ENCODE data around the gene MS4A6A. TPM values are rescaled to one million over a fixed set of nuclear protein-coding genes. Genes with fewer than 3 reads are reported as not detected.

The MS4A6A gene, protein sequence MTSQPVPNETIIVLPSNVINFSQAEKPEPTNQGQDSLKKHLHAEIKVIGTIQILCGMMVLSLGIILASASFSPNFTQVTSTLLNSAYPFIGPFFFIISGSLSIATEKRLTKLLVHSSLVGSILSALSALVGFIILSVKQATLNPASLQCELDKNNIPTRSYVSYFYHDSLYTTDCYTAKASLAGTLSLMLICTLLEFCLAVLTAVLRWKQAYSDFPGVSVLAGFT
- total RNA-seq (100 to 1,000 TPM in 1 of 2 donors, 10 to 100 TPM in 1; 76.9 to 214 TPM), polyA plus RNA-seq (100 to 1,000 TPM in 1 of 2 donors, 10 to 100 TPM in 1; 22.5 to 130 TPM)
- long read RNA-seq, donor 1, transcript MS4A6A-208 (6 exons, 1,806 nt) = major isoform, 54 of 106 reads
- long read RNA-seq, donor 1, partial matches to known transcripts = 30 of 106 reads
- long read RNA-seq, donor 1, other reads (novel, unspliced or antisense) = 16 of 106 reads
- long read RNA-seq, donor 2, transcript MS4A6A-208 (6 exons, 1,806 nt) = major isoform, 13 of 48 reads
- long read RNA-seq, donor 2, partial matches to known transcripts = 20 of 48 reads
- long read RNA-seq, donor 2, other reads (novel, unspliced or antisense) = 12 of 48 reads

DNA sequence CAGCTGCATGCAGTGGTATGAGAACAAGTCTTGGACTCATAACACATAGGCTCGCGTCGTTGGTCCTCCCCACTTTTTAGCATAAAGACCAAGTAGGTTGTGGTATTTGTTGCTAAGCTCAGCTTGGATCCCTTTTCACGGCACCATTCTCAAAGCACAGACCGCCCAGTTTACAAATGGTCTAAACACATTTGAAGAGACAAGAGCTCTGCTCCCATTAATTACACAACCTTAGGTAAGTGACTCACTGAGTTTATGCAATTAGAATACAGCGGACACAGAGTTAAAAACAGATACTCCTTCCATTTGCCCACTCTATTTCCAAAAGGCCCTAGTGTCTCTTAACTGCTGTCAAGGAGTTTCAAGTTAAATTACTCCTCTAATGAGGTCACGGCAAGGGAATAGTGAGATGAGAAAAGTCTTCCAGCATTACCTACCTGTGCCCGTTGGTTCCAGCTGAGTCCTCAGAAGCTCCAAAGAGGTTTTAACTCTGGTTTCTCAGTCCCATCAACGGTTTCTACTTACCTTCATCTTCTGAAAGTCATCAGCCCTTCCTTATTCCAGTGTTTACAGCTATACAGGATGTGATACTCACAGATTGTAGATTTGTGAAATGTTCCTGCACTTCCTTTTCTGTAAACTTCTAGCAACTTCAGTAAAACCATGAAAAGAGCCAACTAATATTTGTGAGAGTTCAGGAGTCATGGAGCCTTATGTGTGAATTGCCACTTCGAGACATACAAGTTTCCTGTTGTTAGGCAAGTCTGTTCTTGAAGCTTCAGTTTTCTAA is at the start of gene MS4A6A:
Gene MS4A6A, minus strand, starts transcription at position 543 of the 790 bp plus-strand sequence. CDS start 1,356 bp downstream, outside the sequence.
- Histone ChIP-seq H3K9me3 (ENCODE audit: control insufficient read depth, low read length) (no peaks in the 10 kb centered on the region), H3K36me3 (ENCODE audit: control insufficient read depth in 1 of 2, insufficient read depth in 2 of 2, low read length in 1 of 2) (no peaks in the 10 kb centered on the region), H3K4me1 (ENCODE audit: control insufficient read depth in 1 of 2, insufficient read depth in 2 of 2, low read length in 2 of 2) (no peaks in the 10 kb centered on the region), H3K4me3 (ENCODE audit: low read length in 2 of 2) (no peak within 1 kb of the TSS), H3K27ac (ENCODE audit: low read depth in 1 of 2, low read length in 2 of 2) (no peak within 1 kb of the TSS), H3K27me3 (ENCODE audit: control insufficient read depth in 1 of 2, insufficient read depth in 2 of 2, low read length in 1 of 2) (no peaks in the 10 kb centered on the region)
- intact Hi-C loops (cut with DNase I) = no loop called here
- ATAC-seq (ENCODE audit: low FRiP score) = no peak
- WGBS, 2 donors = 74% methylated on average over 10 of the region's 10 CpGs
- no peak for DNase-seq

DNA sequence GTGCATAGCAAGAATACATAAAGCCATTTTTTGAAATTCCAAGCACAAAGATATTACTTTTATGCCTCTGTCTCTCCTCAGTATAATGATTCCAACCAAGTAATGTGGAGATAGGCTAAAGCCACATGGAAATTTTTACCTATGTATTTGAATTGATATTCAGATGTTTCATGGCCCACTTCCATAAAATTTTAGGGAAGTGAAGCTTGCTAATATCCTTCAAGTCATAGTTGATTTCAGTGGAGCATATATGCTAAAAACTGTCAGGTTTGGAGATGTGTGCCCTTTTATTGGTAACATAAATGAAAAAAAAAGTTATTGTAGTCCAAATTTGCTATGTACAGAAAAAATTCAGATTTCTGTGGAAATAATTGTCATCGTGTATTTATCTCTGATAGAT is 47.8 kb upstream of the MS4A6A start:
- intact Hi-C loops (cut with DNase I) = loop anchor here in 1 of 2 donors (10.0 kb wide), 1 partner anchor 186 kb away; the partner anchor contains the start of gene OOSP2
- WGBS, 2 donors = 67 to 74% methylated on average over 1 of the region's 1 CpG
- Histone ChIP-seq H3K36me3 (ENCODE audit: control insufficient read depth in 1 of 2, insufficient read depth in 2 of 2, low read length in 1 of 2) (no peaks in the 10 kb centered on the region), H3K4me3 (ENCODE audit: low read length in 2 of 2) (no peak overlapping the region), H3K27me3 (ENCODE audit: control insufficient read depth in 1 of 2, insufficient read depth in 2 of 2, low read length in 1 of 2) (no peaks in the 10 kb centered on the region), H3K4me1 (ENCODE audit: control insufficient read depth in 1 of 2, insufficient read depth in 2 of 2, low read length in 2 of 2) (no peaks in the 10 kb centered on the region), H3K27ac (ENCODE audit: low read depth in 1 of 2, low read length in 2 of 2) (no peak overlapping the region), H3K9me3 (ENCODE audit: control insufficient read depth, low read length) (no peaks in the 10 kb centered on the region)
- DNase-seq (no peak), ATAC-seq (ENCODE audit: low FRiP score) (no peak)

DNA sequence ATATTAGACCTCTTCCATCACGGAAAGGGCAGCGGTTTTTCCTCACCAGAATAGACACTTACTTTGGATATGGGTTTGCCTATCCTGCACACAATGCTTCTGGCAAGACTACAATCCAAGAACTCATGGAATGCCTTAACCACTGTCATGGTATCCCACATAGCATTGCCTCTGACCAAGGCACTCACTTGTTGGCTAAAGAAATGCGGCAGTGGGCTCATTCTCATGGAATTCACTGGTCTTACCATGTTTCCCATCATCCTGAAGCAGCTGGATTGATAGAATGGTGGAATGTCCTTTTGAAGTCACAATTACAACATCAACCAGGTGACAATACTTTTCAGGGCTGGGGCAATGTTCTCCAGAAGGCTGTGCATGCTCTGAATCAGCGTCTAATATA is 39.3 kb upstream of the MS4A6A start:
- DNase-seq (no peak), ATAC-seq (ENCODE audit: low FRiP score) (no peak)
- Histone ChIP-seq H3K4me1 (ENCODE audit: control insufficient read depth in 1 of 2, insufficient read depth in 2 of 2, low read length in 2 of 2) (no peaks in the 10 kb centered on the region), H3K4me3 (ENCODE audit: low read length in 2 of 2) (no peak overlapping the region), H3K27me3 (ENCODE audit: control insufficient read depth in 1 of 2, insufficient read depth in 2 of 2, low read length in 1 of 2) (no peaks in the 10 kb centered on the region), H3K9me3 (ENCODE audit: control insufficient read depth, low read length) (peaks cover 3% of the 10 kb centered on the region), H3K27ac (ENCODE audit: low read depth in 1 of 2, low read length in 2 of 2) (no peak overlapping the region), H3K36me3 (ENCODE audit: control insufficient read depth in 1 of 2, insufficient read depth in 2 of 2, low read length in 1 of 2) (no peaks in the 10 kb centered on the region)
- WGBS, 2 donors = 87 to 88% methylated on average over 4 of the region's 4 CpGs
- intact Hi-C loops (cut with DNase I) = no loop called here

DNA sequence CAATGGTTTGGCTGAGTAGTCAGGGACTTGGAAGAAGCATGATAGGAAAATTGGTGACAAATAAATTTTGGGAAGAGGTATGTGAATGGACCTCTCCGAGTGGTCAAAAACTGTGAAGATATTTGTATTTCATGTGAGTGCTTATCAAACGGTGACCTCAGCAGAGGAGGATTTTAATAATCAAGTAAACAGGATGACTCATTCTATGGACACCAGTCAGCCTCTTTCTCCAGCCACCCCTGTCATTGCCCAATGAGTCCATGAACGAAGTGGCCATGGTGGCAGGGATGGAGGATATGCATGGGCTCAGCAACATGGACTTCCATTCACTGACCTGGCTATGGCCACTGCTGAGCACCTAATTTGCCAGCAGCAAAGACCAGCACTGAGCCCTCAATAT is 38.8 kb upstream of the MS4A6A start:
- 59 to 77% methylated on average over 3 of the region's 3 CpGs for WGBS, 2 donors

DNA sequence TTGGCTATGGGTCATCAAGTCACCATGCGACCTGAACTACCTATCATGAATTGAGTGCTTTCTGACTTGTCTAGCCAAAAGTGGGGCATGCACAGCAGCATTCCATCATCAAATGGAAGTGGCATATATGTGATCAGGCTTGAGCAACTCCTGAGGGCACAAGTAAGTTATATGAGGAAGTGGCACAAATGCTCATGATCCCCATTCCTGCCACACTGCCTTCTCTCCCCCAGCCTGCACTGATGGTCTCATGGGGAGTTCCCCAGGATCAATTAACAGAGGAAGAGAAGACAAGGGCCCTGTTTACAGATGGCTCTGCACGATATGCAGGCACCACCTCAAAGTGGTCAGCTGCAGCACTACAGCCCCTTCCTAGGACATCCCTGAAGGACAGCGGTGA is 38.3 kb upstream of the MS4A6A start:
- ATAC-seq (ENCODE audit: low FRiP score) = no peak
- H3K36me3 ChIP-seq (ENCODE audit: control insufficient read depth in 1 of 2, insufficient read depth in 2 of 2, low read length in 1 of 2) = no peaks in the 10 kb centered on the region
- DNase-seq = no peak
- intact Hi-C loops (cut with DNase I) = no loop called here
- H3K4me3 ChIP-seq (ENCODE audit: low read length in 2 of 2) = no peak overlapping the region
- H3K4me1 ChIP-seq (ENCODE audit: control insufficient read depth in 1 of 2, insufficient read depth in 2 of 2, low read length in 2 of 2) = no peaks in the 10 kb centered on the region
- H3K9me3 ChIP-seq (ENCODE audit: control insufficient read depth, low read length) = peaks cover 3% of the 10 kb centered on the region
- no peak overlapping the region for H3K27ac ChIP-seq (ENCODE audit: low read depth in 1 of 2, low read length in 2 of 2)
- WGBS, 2 donors = 84 to 87% methylated on average over 3 of the region's 3 CpGs
- no peaks in the 10 kb centered on the region for H3K27me3 ChIP-seq (ENCODE audit: control insufficient read depth in 1 of 2, insufficient read depth in 2 of 2, low read length in 1 of 2)

More for the DNA sequence above, 38.8 kb upstream of the MS4A6A start:
- Histone ChIP-seq H3K9me3 (ENCODE audit: control insufficient read depth, low read length) (peaks cover 3% of the 10 kb centered on the region), H3K36me3 (ENCODE audit: control insufficient read depth in 1 of 2, insufficient read depth in 2 of 2, low read length in 1 of 2) (no peaks in the 10 kb centered on the region), H3K4me1 (ENCODE audit: control insufficient read depth in 1 of 2, insufficient read depth in 2 of 2, low read length in 2 of 2) (no peaks in the 10 kb centered on the region), H3K27me3 (ENCODE audit: control insufficient read depth in 1 of 2, insufficient read depth in 2 of 2, low read length in 1 of 2) (no peaks in the 10 kb centered on the region), H3K4me3 (ENCODE audit: low read length in 2 of 2) (no peak overlapping the region), H3K27ac (ENCODE audit: low read depth in 1 of 2, low read length in 2 of 2) (no peak overlapping the region)
- intact Hi-C loops (cut with DNase I) = no loop called here
- no peak for DNase-seq
- ATAC-seq (ENCODE audit: low FRiP score) = no peak

DNA sequence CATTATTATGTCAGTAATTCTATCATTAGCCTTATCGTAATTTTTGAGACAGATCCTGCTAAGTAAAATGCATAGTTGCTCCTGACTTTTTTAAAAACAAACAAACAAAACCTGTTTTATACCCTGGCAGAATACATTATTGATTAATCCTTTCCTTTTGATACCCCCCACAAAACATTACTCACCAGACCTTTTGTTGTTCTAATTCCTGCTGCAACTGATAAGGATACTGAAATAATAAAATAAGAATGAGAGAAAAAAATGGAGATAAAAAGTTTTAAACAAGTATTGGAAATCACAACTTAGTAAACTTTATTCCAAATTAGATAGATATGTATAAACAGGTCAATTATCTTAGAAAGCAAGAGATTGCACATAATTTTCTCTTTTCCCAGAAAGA is 31.5 kb upstream of the MS4A6A start:
- H3K4me1 ChIP-seq (ENCODE audit: control insufficient read depth in 1 of 2, insufficient read depth in 2 of 2, low read length in 2 of 2) = no peaks in the 10 kb centered on the region
- no peaks in the 10 kb centered on the region for H3K27me3 ChIP-seq (ENCODE audit: control insufficient read depth in 1 of 2, insufficient read depth in 2 of 2, low read length in 1 of 2)
- intact Hi-C loops (cut with DNase I) = no loop called here
- H3K9me3 ChIP-seq (ENCODE audit: control insufficient read depth, low read length) = no peaks in the 10 kb centered on the region
- H3K27ac ChIP-seq (ENCODE audit: low read depth in 1 of 2, low read length in 2 of 2) = no peak overlapping the region
- no peak overlapping the region for H3K4me3 ChIP-seq (ENCODE audit: low read length in 2 of 2)
- WGBS, 2 donors = 80 to 85% methylated on average over 1 of the region's 1 CpG
- no peak for DNase-seq
- H3K36me3 ChIP-seq (ENCODE audit: control insufficient read depth in 1 of 2, insufficient read depth in 2 of 2, low read length in 1 of 2) = no peaks in the 10 kb centered on the region
- ATAC-seq (ENCODE audit: low FRiP score) = no peak

DNA sequence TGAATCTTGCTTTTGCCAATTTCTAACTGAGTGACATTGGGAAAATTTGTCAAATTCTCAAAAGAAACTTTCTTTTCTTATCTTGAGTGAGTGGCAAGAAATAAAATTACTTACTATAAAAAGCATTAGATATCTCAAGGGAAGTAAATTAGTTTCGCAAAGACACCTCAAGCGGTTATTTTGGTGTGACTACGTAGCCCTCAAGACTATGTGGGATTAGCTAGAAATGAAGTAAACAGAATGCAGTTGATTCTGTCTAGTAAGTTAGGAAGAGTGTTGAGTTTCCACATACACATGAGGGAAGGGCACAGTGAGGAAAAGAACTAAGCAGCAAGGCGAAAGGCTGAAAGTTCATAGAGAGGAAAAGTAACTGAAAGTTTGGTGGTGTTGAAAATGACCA is 28.3 kb upstream of the MS4A6A start:
- H3K27ac ChIP-seq (ENCODE audit: low read depth in 1 of 2, low read length in 2 of 2) = no peak overlapping the region
- DNase-seq (no peak), ATAC-seq (ENCODE audit: low FRiP score) (no peak)
- H3K9me3 ChIP-seq (ENCODE audit: control insufficient read depth, low read length) = no peaks in the 10 kb centered on the region
- 34% methylated on average over 4 of the region's 4 CpGs for WGBS, 2 donors
- no peaks in the 10 kb centered on the region for H3K4me1 ChIP-seq (ENCODE audit: control insufficient read depth in 1 of 2, insufficient read depth in 2 of 2, low read length in 2 of 2)
- no peaks in the 10 kb centered on the region for H3K27me3 ChIP-seq (ENCODE audit: control insufficient read depth in 1 of 2, insufficient read depth in 2 of 2, low read length in 1 of 2)
- intact Hi-C loops (cut with DNase I) = no loop called here
- no peaks in the 10 kb centered on the region for H3K36me3 ChIP-seq (ENCODE audit: control insufficient read depth in 1 of 2, insufficient read depth in 2 of 2, low read length in 1 of 2)
- no peak overlapping the region for H3K4me3 ChIP-seq (ENCODE audit: low read length in 2 of 2)

DNA sequence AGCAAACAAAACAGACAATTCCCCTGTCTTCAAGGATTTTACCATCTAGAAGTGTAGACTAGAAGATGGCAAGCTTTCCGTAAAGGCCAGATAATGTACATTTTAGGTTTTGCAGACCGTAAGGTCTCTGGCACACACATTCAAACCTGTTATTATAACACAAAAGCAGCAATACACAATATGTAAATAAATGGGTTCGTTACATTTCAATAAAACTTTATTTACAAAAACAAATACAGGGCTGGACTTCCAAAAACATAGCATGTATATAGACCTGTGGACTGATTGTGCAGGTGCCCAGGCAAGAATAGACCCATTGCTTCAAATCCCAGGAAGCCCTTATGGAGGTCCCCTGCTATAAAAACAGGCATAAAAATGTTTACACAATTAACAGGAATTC is 27.1 kb upstream of the MS4A6A start:
- Histone ChIP-seq H3K4me1 (ENCODE audit: control insufficient read depth in 1 of 2, insufficient read depth in 2 of 2, low read length in 2 of 2) (no peaks in the 10 kb centered on the region), H3K27me3 (ENCODE audit: control insufficient read depth in 1 of 2, insufficient read depth in 2 of 2, low read length in 1 of 2) (no peaks in the 10 kb centered on the region), H3K27ac (ENCODE audit: low read depth in 1 of 2, low read length in 2 of 2) (no peak overlapping the region), H3K36me3 (ENCODE audit: control insufficient read depth in 1 of 2, insufficient read depth in 2 of 2, low read length in 1 of 2) (no peaks in the 10 kb centered on the region), H3K9me3 (ENCODE audit: control insufficient read depth, low read length) (no peaks in the 10 kb centered on the region), H3K4me3 (ENCODE audit: low read length in 2 of 2) (no peak overlapping the region)
- intact Hi-C loops (cut with DNase I) = no loop called here
- DNase-seq (no peak), ATAC-seq (ENCODE audit: low FRiP score) (no peak)
- WGBS, 2 donors = 90 to 95% methylated on average over 3 of the region's 3 CpGs

Data from aorta (tissue), 5 donors.